HG02840 (cell line): ENCODE results near the gene GADL1.

Experiments used
- ATAC-seq: cut with Tn5 transposase; IDR thresholded peaks from one replicate; pipeline ENCODE4 v1.9.1; 2021; ENCODE audit warnings: mild to moderate bottlenecking, moderate library complexity, moderate number of reproducible peaks; ENCODE audit not compliant: unreplicated experiment, low FRiP score

Gene GADL1

GRCh38 chr3:30819067-30819798, 75.2 kb downstream of the GADL1 start:
- no peak for ATAC-seq

DNA sequence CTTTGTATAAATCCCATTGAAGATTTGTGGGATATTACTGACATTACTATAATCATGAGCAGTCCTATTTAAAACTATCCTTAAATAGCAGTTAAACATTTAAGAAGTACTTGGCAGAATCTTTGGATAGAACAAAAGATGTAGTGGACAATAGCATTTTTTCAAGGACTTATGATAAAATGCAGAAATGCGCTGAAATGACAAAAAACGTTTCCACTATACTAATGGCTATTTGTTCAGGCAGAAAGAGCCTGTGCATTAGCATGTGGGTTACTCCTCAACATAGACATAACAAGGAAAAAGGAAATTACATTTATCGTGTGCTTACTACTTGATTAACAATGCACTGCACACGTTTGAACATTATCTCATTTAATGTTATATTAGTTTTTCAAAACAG, 80.7 kb downstream of the GADL1 start:
- no peak for ATAC-seq

DNA sequence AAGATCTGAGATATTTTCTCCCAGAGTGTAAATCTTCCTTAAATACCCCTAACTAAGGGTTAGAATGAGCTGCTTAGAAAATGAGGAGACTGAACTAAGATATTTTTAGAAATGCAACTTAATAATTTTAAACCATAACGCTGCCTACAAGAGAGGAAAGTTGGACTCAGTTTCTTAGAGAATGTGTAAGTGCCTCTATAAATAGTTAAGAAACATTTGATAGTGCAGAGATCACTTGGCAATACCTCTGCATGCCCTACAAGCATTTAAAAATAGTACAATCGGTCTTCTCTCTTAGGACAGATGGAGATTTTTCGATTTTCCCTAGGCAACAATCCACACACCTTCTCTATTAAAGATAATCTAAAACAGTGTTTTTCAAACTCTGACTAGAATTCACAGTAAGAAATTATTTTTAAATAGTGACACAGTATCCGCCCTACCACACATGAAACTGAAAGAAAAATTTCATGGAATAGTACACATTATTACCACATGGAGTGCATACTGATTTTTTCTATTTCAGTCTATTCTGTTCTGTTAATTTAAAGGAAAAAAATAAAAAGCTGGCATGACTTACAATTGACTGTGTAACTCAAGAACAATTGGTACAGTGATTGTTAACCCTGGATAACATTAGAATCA, 83.2 kb downstream of the GADL1 start:
- no peak for ATAC-seq

- ATAC-seq, result no peak
Measured at GRCh38 chr3:30810625-30811024, 83.8 kb downstream of the GADL1 start.

- ATAC-seq, result no peak
Measured at GRCh38 chr3:30805695-30806094, 88.8 kb downstream of the GADL1 start.

DNA sequence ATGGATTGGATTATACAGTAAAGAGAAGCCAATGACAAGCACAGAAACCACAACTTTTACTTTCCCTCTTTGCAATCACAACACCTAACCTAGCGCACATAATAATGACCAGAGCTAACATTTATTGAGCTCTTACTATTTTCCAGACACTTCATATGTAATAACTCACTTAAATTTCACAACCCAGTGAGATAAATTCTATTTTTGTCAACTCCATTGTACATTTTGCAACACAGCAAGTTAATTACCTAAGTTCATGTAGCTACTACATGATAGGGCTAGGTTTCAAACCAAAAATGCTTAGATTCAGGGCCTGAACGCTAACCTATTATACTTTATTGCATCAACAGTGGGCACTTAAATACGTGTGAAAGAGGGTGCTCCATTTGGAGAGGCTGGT, 89.5 kb downstream of the GADL1 start:
- no peak for ATAC-seq

- ATAC-seq, result no peak
Measured at GRCh38 chr3:30795176-30795575, 99.3 kb downstream of the GADL1 start.

DNA sequence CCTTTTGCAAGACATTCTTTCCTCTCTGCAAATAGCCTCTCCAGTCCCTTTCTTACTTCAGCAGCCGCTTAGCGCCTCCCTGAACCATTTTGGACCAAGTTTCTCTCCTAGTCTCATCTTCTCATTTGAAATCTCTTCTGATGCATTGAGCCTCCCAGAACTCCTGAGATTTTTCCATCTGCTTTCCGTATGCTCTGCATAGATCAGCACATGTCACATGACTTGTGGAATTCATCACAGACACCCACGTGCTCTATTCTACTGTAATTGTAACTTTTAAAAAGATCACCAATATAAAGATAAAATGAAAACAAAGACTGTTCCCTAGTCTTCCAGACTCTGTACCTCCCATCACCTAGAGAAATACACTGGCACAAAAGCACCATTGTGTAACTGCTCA, 100.7 kb downstream of the GADL1 start:
- ATAC-seq, result no peak

DNA sequence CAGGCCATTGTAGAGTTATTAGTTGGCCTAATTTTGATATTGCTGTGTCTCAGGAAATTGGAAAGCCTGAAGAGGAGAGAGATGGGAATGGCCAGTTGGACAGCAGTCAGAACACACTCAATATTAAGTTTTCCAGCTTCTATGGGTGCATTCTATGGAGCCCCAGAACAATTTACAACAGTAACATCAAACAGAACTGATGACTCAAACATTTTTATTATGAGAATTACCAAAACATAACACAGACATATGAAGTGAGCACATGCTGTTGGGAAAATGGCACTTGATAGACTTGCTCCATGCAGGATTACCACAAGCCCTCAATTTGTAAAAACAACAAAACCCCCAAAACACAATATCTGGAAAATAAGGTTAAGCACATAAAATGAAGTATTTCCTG, 104.3 kb downstream of the GADL1 start:
- no peak for ATAC-seq

DNA sequence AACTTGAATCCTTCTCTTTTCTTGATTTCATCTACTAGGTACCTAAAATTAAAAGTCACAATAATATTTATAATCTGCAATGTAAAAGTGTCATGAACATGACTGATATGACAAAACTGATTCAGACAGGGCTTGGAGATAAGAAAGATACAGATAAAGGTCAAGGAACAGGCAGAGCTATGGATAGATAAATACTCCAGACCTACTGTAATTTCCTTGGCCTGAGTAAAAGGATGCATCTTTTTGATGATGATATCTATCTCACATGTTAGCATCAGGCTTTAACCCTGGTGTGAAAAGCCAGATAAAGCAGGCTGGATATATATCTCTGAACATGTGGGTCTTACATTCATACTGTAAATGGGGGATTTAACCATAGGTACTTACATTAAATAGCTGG, 108.1 kb downstream of the GADL1 start:
- no peak for ATAC-seq

DNA sequence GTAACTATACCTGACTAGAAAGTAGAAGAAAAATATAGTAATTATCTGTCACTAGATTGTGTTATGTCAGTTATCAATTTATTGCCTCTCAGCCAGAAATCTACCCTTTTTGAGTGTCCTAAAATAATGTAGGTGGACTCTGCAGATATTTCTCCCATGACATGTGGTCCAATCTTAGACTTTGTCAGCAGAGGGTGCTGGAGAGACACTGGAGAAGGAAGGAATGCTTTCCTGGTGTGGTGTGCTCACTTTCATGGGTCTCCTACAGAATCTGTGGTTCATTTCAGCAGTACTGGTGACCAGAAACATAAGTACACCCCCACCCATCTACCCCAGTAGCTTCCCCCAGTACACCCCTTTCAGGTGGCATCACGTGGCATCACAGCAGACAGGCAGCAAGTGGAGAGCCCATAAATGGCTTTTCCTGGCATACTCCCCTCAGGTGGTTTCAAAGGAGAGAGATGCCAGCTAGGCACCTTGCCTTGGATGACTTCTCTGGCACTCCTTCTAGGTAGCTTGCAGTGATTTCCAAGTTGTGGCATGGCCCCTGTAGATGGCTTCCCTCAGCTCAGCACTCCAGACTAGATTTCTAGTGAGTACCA, 114.7 kb downstream of the GADL1 start:
- ATAC-seq, result no peak

DNA sequence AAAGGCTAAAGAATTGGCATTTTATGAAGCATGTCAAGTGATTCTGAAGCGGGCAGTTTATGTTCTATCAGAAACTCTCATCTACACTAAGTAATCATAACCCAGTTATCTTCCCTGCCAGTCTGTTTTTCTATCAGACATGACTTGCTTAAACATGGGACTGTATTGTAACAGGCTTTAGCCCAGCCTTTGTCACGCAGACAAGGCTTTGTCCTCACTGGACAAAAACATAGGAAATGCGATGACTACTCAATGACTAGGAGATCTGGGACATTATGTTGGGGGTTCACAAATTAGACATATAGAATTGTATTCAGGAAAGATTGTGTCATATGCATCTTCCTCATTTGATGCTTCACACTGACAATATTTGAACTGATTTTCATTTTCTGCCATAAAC, 115.5 kb downstream of the GADL1 start:
- ATAC-seq, result no peak

DNA sequence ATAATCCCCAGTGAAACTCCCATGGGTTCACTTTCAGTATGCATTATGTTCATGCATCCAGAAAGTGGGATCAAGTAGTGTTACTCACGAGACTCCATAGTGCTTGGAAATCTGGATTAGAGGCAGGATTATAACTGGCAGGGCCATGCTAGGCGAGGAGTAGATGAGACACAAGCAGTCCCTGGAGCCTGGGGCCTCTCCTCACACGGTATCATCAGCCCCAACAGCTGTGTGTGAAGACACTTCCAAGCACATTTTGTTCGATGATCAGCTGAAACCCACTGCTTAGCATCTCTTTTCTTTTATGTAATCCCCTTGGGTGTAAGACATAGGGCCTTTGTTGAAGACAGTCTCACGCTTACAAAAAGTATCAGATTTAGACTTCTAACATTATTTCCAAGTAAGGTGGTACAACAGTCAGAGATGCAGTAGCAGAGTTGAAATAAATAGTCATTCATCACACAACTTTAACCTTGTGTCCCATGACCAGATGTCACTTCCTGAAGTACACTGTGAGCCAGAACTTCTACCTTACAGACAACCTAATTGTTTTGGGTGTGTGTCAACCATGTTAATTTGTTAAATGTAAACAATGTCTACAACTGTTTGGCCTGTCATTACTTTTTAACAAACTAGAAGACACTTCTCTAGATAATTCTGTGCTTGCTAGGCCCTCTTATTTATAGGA, 116.9 kb downstream of the GADL1 start:
- ATAC-seq, result no peak

DNA sequence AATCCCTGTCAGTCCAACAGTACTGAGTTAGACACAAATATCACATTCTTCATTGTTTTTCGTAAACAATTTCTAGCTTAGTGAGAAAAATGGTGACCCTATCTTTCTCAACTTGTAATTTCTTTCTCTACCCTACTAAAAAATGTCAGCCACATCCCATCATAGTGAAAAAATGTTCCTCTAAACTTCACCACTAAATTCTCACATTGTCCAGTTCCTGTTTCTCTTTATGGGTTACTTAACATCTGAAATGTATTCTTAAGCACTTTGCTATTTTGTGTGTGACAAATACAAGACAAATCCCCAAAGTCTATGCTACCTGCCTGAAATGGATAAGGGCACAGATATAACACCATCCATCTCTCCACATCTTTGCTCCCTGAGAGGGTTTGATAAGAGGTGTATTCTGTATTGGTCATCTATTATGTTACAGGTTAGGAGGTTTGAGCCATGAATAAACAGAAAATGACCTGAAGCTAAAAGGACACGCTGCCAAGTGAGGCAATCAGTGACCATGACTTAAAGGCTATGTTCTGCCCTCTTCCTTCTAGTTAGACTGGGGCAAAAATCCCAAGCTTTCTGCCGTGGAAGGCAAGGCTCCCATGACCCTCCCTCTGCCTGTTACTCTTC, 118.2 kb downstream of the GADL1 start:
- no peak for ATAC-seq

DNA sequence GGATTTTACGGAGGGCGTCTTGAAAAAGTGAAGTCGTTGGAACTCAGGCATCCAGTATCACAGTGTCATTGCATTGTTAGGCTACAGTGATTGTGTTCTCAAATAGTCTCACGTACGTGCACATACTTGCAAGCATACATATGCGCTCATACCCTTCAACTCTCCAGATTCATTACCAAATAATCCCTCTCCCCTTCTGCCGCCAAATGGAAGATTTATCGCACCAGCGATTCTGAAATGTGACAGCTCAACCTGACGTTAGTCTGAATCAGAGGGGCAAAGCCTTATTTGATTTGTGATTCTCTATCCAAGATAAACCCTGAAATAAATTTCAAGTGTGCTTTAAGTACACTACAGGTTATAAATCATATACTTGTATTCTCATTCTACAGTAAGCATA, 119.4 kb downstream of the GADL1 start:
- no peak for ATAC-seq

- ATAC-seq, result no peak
Measured at GRCh38 chr3:30774062-30774461, 120.4 kb downstream of the GADL1 start.

DNA sequence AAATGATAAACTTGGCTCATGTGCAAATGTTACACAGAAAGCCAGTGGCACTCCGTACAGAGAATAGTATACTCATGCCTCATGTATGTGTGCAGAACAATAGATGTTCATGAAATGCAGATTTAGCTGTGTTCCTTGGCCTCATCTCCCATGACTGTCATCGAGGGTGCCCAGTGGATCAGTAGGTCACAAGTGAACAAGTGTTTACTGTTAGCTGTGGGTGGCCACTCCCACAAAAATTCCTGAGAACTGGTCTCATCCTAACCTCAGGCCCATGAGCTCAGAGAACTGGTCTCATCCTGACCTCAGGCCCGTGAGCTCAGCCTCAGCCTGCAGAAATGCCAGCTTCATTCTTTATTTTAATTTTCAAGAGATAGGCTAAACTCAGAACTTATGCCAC, 124.1 kb downstream of the GADL1 start:
- no peak for ATAC-seq

DNA sequence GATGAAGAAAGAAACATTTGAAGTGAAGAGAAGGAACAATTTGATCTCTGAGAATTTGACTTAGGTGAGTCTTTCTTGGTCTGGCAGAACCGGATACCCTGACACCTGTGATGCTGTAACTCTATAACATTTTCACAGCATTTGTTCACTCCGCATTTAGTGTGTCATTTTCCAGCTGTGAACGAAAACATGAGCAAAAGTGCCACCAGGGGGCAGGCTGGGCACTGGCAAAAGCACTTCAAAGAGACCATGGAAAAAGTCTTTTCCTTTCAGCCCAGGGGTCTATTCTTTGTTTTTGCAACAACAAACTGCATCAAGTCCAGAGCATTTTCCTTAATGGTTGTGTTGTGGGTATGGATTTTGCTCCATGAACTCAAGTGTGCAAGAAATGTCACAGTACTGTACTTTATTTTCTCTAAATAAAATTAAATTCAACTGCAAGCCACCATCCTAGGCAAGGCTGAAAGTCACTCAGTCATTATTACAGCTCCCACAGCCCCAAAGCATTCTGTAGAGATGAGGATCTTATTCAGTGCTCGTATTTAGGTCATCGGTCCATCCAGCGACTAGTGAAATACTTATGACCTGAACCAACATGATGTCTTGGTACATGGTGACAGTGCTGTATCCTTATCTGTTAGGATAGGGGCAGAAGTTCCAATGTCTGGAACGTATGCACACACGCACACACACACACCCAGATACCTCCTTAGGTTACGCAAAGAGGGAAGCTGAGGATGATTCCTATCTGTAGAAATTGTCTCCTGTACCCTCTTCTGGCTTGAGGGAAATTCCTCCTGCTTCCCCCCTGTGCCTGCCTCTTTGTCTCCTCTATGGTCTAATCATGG, 125.5 kb downstream of the GADL1 start:
- ATAC-seq, result no peak

DNA sequence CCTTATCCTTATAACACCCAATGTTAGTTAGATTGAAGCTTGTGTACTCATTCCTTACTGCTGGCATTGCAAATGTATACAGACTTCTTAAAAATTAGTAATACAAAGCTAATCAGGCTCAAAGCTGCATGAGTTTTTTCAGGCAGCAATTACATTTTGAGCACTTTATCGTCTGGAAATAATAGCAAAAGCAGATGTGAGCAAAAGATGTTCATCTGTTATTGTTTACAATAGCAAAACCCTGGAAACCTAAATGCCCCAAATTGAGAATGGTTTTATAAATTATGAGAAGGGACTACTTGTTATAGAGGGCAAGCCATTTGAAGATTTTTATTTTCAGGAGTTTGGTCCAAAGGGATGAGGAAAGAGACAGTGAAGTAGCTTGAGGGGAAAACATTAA, 126.4 kb downstream of the GADL1 start:
- ATAC-seq, result no peak

GRCh38 chr3:30766522-30766921, 127.9 kb downstream of the GADL1 start:
- ATAC-seq, result no peak
